Fibroblast of skin of right quadriceps (primary cell): ENCODE measurements around the gene DOK3.
A peak's percentile ranks its signal among the peaks of the same experiment; 100 is the strongest.

ENCODE experiments used
- DNase-seq: peaks from one replicate; pipeline ENCODE4 v3.0.0-alpha.2; 2013

The DOK3 gene

DNA sequence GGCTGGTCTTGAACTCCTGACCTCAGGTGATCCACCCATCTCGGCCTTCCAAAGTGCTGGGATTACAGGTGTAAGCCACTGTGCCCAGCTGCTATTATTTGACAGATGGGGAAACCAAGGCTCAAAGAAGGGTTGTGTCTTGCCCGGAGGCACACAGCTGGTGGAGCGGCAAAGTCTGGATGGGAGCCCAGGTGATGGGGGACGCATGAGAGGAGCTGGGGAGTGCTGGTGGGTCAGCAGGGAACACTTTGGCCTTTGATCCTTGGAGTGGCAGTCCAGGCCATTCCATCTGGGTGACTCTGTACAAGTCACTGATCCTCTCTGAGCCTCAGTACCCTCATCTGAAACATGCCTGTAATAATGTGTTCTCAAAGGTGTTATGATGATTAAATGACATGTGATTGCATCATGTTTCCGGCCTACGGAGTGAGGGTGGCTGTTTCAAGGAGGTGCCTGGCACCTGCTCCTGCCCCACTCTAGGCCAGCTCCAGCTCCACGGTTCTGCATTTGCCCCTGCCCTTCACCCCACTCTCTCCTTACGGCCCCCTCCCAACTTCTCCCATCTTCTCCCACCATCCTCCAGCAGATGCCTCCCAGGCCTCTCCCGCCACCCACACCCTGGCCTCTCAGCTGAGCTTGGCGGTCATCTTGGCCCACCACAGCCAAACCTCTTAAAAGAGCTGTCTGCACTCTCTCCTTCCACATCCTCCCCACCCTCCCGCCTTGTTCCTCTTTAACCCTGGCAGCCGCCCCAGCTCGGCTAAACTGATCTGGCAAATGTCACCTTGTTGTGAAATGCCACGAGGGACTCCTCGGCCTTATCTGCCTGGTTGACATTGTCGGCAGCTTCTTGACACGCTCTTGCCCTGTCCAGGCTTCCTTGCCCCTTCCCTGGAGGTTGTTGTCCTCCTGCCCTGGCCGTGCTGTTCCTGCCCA is 30.6 kb downstream of the DOK3 start:
- DNase-seq: peak; percentile 45

DNA sequence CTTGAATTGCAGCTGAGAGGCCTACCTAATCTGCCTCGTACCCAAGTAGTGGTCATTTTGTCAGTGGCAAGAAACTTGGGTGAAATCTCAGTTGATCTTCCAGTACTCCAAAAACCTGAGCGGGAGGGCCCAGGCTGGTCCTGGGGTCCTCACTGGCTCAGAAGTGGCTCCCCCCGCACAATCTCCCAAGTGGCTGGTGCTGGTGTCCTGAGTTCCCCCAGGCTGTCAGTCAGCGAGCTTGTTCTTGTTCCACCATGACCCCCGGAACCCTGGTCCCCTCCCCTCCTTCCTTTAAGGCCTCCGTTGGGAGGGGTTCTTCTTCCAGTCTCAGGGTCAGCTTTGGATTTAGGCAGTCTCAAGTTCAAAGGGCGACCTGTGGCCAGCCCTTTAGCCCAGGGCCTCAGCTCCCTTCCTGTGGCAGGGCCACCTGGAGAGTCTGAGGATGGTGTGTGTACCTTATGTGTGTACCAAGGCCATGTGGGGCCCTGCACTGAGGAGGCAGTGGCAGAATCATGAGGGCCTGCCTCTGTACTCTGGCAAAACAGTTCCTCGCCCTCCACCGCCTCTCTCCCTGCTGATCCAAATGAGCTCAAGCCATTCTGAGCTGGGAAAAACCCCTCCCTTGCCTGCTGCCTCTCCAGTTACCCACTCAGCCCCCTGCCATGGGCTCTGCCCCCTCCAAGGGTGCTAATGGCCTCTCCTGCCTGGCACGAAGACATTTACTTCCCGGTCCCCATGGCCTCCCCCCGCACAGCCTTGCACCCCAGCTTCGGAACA is 31.7 kb downstream of the DOK3 start:
- DNase-seq: no peak

DNA sequence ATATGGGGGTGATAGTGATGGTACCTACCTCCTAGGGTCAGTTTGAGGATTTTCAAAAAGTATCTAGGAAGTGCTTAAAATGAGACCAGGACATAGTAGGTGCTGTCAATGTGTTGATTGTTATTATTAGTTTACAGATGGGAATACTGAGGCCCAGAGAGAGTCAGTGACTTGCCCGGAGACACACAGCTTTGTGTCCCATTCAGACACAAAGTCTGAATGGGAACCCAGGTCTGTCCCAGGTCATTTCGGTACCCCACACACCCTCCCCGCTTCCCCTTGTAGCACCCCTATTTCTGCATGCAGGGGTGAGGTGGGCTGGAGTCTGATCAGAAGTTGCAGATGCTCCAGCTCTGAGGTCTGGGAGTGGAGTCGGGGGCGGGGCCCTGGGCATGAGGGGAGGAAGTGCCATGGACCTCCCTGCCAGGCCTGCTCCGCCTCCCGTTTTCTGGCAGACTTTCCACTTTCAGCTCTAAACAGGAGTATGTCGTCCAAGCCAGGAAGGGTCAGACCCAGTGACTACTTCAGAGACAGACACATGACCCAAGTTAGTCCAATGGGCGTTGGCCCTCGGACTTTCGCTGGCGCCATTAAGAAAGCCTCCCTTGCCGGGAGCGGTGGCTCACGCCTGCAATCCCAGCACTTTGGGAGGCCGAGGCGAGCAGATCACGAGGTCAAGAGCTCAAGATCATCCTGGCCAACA is 32.9 kb downstream of the DOK3 start:
- peak; percentile 65 for DNase-seq

DNA sequence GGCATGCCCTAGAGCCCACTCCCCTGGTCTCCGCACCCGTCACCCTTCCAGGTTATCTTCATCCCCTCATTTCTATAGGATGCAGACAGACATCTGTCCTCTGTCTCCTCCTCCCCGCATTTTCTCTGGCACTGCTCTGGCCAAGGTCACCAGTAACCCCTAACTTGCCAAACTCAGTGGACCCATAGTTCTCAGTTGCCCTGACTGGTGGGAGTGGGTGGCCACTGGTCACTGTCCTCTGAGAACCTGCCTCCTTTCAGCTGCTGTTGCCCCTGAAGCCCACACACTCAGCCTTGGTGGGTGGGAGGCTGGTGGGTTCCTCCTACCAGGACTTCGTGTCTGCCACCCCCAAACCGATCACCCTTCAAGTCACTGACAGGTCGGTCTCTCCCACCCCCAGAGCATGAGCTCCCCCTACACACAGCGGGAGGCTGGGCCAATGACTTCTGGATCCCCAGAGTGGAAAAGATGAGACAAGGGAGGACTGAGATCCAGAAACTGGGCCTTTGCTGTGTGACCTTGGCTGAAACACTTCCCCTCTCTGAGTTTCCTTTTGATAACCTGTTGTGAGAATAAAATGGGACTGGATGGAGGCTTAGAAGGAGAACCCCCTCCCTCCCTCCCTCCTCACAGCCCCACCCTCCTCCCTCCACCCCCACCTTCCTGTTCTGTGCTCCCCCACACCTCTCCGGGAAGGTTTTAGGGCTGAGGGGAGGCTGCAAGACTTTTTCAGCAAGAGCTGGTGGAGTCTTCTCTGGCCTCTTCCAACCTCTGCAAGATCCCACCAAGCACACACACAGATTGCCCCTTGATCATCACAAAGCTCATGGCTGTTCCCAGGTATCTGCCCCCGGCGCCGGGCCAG is 33.8 kb downstream of the DOK3 start:
- no peak for DNase-seq

DNA sequence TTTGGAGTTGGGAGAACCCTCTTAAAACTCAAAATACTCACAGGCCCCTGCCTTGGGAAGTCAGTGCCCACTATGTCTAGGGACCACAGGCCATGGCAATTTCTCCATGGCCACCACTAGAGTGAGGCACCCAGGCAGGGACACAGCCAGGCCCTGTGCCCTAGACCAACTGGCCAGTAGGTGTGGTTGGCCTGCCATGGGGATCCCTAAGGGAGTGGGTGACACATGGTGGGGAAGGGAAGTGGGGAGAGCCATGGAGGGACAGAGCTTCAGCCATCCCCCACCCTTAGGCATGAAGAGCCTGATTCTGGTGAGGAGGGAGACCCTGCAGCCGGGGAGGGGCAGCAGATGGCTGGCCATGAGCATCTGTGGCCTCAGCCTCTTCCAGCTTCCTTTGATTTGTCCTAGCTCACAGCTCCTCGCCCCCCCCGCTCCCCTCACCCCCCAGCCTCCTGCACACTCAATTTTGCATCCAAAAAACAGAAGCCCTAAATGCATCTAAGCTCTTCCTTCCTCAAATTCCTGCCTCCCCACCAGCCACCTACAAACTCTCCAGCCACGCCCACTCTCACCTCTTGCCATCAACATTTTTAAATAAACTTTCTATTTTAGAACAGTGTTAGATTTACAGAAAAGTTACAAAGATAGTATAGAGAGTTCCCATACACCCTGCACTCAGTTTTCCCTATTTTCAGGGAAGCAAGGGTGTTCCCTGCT is 34.6 kb downstream of the DOK3 start:
- no peak for DNase-seq

DNA sequence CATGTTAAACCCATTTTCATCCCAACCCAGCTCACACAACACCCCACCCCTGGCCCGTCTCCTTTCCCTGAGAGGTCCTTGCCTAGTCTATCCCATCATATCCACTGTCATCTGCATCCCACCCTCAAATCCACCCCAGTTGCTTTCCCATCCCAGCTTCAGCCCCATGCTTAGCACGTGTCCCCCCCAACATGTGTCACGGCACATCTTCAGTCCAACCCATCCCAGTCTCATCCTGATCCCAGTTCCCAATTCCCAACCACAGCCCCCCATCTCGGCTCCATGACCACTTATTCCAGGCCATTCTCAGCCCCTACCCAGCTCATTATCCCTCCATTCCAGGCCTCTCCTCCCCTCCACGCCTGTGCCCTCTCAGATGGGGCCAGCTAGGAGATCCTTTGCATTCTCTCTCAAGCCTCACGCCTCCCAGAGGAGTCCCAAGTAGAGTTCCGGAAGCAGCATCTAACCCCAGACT is 35.6 kb downstream of the DOK3 start:
- no peak for DNase-seq

DNA sequence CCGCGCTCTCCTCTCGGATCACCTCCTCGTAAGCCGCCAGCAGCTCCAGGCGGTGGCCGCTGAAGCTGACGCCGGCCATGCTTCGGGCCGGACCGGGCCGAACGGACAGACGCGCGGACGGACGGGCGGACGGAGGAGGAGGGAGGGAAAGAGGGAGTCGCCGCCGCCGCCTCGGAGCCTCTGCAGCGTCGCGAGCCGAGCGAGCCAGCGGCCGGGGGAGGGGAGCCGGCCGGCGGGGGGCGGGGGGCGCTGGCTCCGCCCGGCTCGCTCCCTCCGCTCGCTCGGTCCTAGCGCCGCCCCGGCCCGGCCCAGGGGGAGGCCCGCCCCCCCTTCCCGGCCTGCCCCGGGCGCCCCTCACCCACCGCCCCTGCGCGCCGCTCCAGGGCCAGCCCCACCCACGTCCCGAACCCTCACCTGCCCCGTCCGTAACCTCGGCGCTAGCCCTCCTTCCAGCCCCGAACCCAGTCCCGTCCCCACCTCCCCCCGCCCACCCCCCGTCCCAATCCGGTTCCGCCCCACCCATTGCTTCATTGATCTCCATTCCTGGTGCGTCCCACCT is 36.1 kb downstream of the DOK3 start, which contains the start of gene DBN1:
Gene DBN1 (minus strand): TSS at position 192 of the 559 bp plus-strand sequence. CDS start 113 bp downstream, at position 79.
- peak; percentile 74 for DNase-seq

DNA sequence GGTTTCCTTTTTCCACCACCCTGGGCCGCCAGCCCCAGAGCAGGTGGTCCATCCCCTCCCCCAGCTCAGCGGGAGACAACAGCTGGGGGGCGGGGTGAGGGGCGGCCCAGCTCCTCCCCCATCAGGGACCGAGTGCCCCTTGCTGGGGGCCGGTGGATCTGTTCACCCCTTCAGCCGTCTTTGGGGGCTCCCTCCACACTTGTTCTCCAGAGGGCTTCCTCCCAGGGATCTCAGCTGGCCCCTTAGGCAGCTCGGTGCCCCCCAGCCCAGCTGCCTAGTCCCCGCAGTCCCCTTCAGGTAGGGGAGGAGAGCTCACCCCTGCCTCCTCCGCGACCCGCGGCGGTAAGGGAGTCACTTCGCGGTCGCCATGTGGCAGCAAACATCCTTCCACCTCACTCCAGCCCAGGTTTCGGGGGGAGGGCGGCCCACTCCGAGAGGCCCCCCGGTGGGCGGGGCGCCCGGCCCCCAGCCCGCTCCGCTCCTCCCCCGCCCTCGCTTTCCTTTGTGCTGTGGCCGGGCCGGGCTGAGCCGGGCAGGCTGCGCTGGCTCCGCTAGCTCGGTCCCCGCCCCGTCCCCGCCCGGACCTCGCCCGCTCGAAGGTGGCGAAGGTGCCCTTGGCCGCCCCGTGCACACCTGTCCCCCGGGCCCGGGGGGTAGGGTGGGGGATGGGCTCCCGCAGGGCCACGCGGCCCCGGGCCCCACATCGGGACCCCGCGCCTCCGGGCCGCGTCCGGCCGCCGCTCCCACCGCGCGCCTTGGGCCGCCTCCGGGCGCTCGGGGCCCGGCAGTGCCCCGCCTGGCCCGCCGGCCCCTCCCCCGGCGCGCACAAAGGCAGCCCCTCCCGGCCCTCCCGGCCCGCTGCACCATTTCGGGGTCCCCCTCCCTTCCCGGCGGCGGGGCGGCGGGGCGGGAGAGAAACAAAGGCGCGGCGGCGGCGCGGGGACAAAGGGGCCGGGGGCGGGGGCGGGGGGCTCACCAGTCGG is 36.9 kb downstream of the DOK3 start:
- DNase-seq: no peak

DNA sequence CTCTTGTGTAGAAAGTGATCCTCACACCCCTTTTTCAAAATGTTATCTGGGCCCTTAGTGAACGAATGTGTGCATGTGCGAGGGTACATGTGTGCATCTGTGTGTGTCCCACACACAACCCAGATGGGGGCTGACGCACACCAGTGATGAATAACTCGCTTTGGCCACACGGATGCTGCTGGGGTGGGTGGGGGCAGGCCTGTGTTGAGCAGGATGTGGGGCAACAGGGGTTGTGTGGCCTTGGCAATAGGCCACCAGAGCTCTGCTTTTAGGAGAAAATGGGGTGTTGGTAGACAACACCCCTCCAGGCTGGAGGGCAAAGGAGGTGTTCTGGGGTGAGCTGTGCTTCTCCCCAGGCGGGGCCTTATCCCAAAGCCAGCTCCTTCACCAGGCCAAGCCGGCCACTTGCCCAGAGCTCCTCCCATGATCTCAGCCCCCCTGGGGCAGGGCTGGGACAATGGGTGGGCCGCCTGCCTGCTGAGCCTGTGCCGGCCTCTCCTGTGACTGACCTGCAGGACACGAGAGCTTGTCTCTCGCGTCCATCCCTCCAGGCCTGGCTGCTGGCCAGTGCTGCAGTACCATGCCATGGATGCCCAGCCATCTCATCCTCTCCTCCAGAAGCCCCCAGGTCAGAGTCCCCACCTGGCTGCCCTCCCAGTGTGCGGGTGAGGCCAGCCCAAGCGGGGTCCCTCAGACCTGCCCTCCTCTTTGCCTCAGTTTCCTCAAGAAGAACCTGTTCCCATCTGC is 37.8 kb downstream of the DOK3 start:
- no peak for DNase-seq

DNA sequence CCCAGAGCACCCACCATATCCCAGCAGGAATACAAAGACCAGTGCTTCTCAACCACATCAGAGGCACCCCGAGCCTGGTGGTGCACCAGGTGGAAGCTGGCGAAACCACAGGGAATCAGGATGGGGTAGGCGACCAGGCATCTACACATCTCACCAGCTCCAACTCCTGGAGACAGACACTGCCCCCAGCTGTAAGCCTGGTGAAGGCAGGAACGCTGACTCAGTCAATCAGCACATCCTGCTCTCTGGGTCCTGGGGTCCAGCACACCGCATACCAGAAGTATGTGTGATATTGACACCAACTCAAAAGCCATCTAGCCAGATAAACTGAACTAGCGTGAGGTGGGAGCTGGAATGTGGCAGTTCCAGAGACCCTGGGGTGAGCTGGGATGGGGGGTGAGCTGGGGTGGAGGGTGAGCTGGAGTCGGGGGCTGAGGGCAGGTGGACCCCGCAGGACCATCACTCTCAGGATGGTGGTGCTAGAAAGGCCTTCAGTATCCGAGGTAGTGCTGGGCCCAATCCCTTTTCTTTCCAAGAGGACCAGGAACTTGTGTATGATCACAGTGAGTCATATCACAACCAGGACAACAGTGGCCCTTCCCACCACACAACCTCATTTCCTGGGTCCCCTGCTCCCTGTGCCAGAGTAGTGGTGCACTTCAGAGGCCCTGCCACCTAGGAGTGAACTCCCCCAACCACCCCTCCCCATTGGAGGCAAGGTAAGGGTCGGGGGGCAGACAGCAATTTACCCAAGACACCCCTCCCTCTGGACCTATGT is 38.7 kb downstream of the DOK3 start:
- DNase-seq: peak; percentile 64

DNA sequence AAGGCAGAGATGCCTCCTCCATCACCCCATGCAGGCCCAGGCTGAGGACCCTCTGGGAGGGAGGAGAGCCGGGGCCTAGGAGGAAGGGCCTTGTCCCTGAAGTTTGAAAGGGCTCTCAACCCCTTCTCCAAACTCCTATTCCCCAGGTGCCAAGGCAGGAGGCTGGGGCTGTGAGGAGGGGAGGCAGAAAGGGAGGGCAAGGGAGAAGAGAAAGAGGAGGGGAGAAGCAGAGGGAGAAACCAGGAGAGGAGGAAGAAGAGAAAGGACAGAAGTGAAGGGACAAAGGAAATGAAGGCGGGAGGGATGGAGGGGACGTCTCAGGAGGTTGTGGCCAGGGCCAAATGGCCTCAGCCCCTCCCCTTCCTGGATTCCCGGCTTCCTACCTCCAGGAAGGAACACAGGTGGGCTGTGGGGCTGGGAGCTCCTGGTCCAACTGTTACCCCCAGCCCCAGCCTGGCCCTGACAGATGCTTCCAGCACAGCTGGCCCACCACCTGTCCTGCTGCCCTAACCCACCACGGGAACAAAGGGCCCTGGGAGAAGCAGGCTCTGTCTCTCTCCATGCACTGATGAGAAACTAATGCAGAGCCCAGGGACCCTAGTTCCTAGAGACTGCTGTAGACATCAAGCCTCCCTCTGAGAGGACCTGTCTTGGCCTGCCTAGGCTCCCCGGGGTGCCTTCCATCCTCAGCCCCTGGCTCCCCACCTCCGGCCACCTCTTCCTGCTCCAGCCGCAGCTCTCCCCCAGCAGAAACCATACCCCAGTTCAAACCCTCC is 39.7 kb downstream of the DOK3 start:
- DNase-seq: no peak

DNA sequence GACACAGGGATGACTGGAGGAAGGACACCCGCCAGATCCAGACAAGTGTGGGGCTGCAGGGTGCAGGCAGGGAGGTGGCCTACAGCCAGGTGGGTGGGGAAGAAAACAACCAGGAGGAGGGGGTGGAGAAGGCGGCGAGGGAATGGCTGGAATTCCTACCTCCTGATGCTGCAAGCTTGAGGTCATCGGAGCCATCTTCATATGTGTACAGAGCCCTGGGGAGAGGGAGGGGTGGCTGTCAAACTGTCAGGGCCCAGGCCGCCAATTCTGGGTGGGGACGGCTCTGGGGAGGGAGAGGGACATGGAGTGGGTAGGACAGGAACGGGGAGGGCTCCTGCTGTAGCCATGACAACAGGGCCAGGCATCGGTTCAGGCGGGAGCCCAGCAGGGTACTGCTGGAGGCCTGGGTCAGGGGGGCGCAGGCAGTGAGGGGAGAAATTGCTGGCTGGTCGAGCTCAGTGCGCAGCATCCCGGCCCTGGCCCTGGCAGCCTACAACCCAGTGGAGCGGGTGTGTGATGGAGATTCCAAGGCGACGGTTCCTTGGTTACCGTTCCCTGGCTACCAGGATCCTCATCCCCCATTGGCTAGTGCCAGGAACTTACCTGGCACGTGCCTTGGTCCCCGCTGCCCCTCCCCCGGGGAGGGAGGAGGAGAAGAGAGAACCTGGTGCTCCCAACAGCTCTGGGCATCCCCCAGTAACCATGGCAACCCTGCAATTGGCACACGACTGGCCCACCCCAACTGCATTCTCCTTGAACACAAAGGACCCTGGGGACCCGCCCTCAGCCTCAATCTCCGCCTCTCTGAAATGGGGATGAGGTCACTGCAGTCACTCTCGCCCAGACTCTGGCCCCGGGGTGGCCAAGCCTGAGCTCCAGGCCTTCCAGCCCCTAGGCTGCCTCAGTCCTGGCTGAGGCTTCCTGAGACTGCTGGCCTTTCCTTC is 40.7 kb downstream of the DOK3 start:
- DNase-seq: peak; percentile 70

DNA sequence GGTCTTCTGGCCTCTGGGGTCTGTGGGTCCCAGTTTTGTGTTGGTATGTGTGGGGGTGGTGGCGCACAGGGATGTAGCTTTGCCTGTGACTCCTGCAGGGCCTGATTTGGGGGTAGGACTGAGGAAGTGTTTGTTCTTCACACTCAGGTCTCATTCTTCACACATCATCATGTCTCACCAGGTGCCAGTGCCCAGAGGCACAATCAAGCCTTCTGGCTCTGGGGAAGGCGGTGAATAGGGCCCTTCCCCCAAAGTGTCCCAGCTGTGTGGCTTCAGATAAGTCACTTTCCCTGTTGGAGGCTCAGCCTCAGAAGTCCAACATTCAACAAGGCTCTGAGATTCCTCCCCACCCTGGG is 41.3 kb downstream of the DOK3 start:
- DNase-seq: no peak

DNA sequence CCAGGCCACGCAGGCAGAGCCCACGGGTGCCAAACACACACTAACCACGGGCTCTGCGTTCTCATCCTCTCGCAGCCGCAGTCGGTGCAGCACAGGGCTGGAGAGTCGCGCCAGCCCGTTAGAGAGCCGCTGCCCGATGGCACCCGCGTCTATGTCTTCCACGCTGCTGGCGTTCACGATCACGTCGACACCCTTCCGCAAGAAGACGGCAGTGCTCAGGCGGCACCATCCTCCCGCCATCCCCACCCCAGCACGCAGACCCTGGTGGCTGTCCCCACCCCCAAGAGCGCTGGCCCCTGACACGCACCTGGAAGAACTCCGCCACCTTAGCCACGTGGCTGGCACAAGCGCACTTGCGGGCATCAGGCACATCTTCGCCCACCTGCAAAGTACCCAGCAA is 42.2 kb downstream of the DOK3 start:
- DNase-seq: no peak

DNA sequence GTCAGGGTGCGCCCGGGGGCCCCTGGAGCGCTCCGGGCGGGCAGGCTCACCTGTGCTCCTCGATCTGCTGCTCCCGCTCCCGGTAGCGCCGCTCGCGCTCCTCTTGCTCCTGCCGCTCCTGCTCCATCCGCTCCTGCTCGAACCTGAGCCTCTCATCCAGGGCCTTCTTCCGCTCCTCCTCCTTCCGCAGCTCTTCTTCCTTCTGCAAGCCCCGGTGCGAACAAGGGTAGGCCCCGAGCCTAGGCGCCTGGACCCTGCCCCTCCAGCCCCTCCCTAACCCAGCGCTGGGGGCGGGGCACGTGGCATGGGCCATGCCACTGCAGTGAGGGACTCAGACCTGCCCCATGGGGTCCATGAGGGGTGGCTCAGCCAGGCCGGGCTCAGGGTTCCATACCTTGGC is 42.8 kb downstream of the DOK3 start:
- DNase-seq: no peak

DNA sequence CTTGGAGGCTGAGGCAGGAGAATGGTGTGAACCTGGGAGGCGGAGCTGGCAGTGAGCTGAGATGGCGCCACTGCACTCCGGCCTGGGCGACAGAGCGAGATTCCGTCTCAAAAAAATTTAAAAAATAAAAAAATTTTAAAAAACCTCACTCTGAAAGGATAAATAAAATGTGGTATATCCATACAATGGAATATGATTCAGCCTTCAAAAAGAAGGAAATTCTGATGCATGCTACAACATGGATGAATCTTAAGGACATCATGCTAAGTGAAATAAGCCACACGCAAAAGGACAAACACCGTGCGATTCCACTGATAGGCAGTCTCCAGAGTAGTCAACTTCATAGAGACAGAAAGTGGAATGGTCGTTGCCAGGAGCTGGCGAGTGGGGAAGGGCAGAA is 44.6 kb downstream of the DOK3 start:
- DNase-seq: no peak
